ENCODE results near the gene MDP1. TPM values are rescaled to one million over a fixed set of nuclear protein-coding genes. Genes with fewer than 3 reads are reported as not detected.
A peak's percentile ranks its signal among the peaks of the same experiment; 100 is the strongest.

The MDP1 gene
- total RNA-seq (10 to 100 TPM; 12.4 to 13.8 TPM), polyA plus RNA-seq (ENCODE audit: insufficient read length in 6 of 6) (10 to 100 TPM in 5 of 6 donors, 1 to 10 TPM in 1; 9.8 to 19.4 (median 11.7) TPM)
- long read RNA-seq, donor 1, transcript MDP1-201 (6 exons, 730 nt), result major isoform, 18 of 24 reads
- long read RNA-seq, donor 1, partial matches to known transcripts, result 0 of 24 reads
- long read RNA-seq, donor 1, other reads (novel, unspliced or antisense), result 0 of 24 reads
- long read RNA-seq, donor 2, transcript MDP1-201 (6 exons, 730 nt), result major isoform, 8 of 11 reads
- long read RNA-seq, donor 2, partial matches to known transcripts, result 0 of 11 reads
- long read RNA-seq, donor 2, other reads (novel, unspliced or antisense), result 0 of 11 reads
- long read RNA-seq, donor 3, transcript MDP1-202 (5 exons, 582 nt), result minor isoform, 5 of 24 reads
- long read RNA-seq, donor 3, transcript MDP1-201 (6 exons, 730 nt), result major isoform, 15 of 24 reads
- long read RNA-seq, donor 3, partial matches to known transcripts, result 0 of 24 reads
- long read RNA-seq, donor 3, other reads (novel, unspliced or antisense), result 0 of 24 reads
- long read RNA-seq, donor 4, transcript MDP1-201 (6 exons, 730 nt), result major isoform, 11 of 20 reads
- long read RNA-seq, donor 4, partial matches to known transcripts, result 3 of 20 reads
- long read RNA-seq, donor 4, other reads (novel, unspliced or antisense), result 2 of 20 reads
- long read RNA-seq, donor 5, transcript MDP1-201 (6 exons, 730 nt), result major isoform, 16 of 20 reads
- long read RNA-seq, donor 5, partial matches to known transcripts, result 0 of 20 reads
- long read RNA-seq, donor 5, other reads (novel, unspliced or antisense), result 0 of 20 reads
- long read RNA-seq, donor 6, transcript MDP1-201 (6 exons, 730 nt), result major isoform, 15 of 22 reads
- long read RNA-seq, donor 6, transcript MDP1-202 (5 exons, 582 nt), result minor isoform, 7 of 22 reads
- long read RNA-seq, donor 6, partial matches to known transcripts, result 0 of 22 reads
- long read RNA-seq, donor 6, other reads (novel, unspliced or antisense), result 0 of 22 reads
- long read RNA-seq, donor 7, transcript MDP1-201 (6 exons, 730 nt), result major isoform, 7 of 11 reads
- long read RNA-seq, donor 7, partial matches to known transcripts, result 0 of 11 reads
- long read RNA-seq, donor 7, other reads (novel, unspliced or antisense), result 0 of 11 reads
- long read RNA-seq, donor 8, transcript MDP1-201 (6 exons, 730 nt), result major isoform, 8 of 11 reads
- long read RNA-seq, donor 8, partial matches to known transcripts, result 0 of 11 reads
- long read RNA-seq, donor 8, other reads (novel, unspliced or antisense), result 0 of 11 reads
- long read RNA-seq, donor 9, partial matches to known transcripts, result 0 of 1 reads
- long read RNA-seq, donor 9, other reads (novel, unspliced or antisense), result 0 of 1 reads
- long read RNA-seq, donor 10, transcript MDP1-201 (6 exons, 730 nt), result major isoform, 22 of 23 reads
- long read RNA-seq, donor 10, partial matches to known transcripts, result 0 of 23 reads
- long read RNA-seq, donor 10, other reads (novel, unspliced or antisense), result 1 of 23 reads
- long read RNA-seq, donor 11, partial matches to known transcripts, result 0 of 5 reads
- long read RNA-seq, donor 11, other reads (novel, unspliced or antisense), result 0 of 5 reads
- long read RNA-seq, donor 12, transcript MDP1-201 (6 exons, 730 nt), result major isoform, 7 of 11 reads
- long read RNA-seq, donor 12, partial matches to known transcripts, result 0 of 11 reads
- long read RNA-seq, donor 12, other reads (novel, unspliced or antisense), result 0 of 11 reads

DNA sequence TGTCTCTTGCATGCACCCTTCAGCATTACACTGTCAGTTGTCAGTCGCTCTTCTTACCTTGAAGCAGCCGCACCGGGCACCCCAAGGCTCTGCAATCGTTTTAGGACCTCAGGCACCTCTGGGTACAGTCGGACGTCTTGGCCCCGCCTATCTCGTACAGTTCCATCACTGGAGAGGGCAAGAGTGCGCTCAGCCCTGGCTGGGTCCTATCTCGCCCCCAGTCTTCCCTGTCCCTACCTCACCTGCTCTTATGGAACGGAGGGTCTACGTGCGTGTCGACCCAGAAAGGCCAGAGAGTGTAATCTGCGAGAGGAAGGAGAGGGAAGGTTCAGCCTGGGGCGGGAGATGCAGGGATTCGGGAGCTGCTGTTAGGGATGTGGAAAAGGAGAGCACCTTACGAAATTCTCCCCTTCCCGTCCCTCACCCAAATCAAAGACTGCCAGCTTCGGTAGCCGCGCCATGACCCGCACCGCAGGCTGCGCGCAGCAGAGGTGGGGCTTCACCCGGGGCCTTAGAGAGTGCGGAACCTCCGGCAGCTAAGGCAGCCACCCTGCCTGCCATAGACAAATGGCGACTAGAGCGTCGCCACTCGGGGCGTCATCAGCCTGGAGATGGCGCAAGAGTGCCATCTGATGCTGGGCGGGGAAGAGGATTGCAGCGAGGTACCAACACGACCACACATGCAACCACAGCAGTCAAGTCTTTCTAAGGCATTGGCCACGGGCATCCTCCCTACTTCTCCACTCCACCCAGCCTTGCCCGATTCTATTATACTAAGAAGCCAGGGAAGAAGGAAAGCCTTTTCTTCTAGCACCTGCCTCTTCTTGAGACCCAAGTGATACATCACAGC, at the start of gene MDP1:
TSS of gene MDP1 (minus strand) at position 572 of the 850 bp plus-strand sequence. CDS start at position 461, 111 bp downstream.
- TF ChIP-seq, protein P1, sequence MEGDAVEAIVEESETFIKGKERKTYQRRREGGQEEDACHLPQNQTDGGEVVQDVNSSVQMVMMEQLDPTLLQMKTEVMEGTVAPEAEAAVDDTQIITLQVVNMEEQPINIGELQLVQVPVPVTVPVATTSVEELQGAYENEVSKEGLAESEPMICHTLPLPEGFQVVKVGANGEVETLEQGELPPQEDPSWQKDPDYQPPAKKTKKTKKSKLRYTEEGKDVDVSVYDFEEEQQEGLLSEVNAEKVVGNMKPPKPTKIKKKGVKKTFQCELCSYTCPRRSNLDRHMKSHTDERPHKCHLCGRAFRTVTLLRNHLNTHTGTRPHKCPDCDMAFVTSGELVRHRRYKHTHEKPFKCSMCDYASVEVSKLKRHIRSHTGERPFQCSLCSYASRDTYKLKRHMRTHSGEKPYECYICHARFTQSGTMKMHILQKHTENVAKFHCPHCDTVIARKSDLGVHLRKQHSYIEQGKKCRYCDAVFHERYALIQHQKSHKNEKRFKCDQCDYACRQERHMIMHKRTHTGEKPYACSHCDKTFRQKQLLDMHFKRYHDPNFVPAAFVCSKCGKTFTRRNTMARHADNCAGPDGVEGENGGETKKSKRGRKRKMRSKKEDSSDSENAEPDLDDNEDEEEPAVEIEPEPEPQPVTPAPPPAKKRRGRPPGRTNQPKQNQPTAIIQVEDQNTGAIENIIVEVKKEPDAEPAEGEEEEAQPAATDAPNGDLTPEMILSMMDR (IDR thresholded peaks at IDR 0.05), result peak; percentile 12 to 22
- peak within 1 kb of the TSS; percentile 69 to 70 for H3K4me3 ChIP-seq
- DNase-seq (peak; percentile 83 to 95 (median 92)), ATAC-seq (peak; percentile 83)
- H3K27ac ChIP-seq, result peak within 1 kb of the TSS; percentile 92 to 95
- no peaks in the 10 kb centered on the region for H3K9me3 ChIP-seq
- H3K36me3 ChIP-seq, result peaks cover 0 to 18% of the 10 kb centered on the region in 2 donors
- intact Hi-C loops (cut with DNase I), result no loop called here
- peaks cover 9 to 45% of the 10 kb centered on the region in 2 donors for H3K4me1 ChIP-seq
- no peaks in the 10 kb centered on the region for H3K27me3 ChIP-seq

DNA sequence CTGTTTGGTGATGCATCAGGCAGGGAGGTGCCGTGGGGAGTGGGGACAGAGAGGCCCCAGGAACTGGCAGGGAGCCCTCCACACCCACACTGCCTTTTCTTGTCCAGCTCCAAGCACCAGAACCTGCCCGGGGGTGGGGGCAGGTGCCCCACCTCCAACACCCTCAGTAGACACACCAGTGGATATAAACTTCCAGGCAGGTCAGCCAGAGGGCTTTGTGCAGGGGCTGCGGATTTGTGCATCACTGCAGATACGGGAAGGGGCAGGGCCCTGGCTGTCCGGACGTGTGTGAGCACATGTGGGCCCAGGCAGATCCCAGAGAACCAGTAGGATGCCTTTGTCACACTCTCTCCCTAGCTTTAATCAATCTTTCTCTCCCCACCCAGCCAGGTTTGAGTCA, 48.4 kb upstream of the MDP1 start:
- Histone ChIP-seq H3K4me3 (no peak overlapping the region), H3K36me3 (peaks cover 0 to 45% of the 10 kb centered on the region in 2 donors), H3K27ac (no peak overlapping the region), H3K4me1 (no peaks in the 10 kb centered on the region), H3K27me3 (no peaks in the 10 kb centered on the region), H3K9me3 (no peaks in the 10 kb centered on the region)
- DNase-seq (no peak), ATAC-seq (peak; percentile 4)
- intact Hi-C loops (cut with DNase I), result no loop called here
- TF ChIP-seq, protein P1 (IDR thresholded peaks at IDR 0.05), result no peak

GRCh38 chr14:24263848-24264247, 48.0 kb upstream of the MDP1 start:
- no peak for DNase-seq
- Histone ChIP-seq H3K27ac (no peak overlapping the region), H3K4me3 (no peak overlapping the region), H3K36me3 (peaks cover 0 to 40% of the 10 kb centered on the region in 2 donors), H3K4me1 (no peaks in the 10 kb centered on the region), H3K27me3 (no peaks in the 10 kb centered on the region), H3K9me3 (no peaks in the 10 kb centered on the region)
- ATAC-seq, result no peak
- TF ChIP-seq, protein P1 (IDR thresholded peaks at IDR 0.05), result no peak
- intact Hi-C loops (cut with DNase I), result no loop called here
